SH-SY5Y (cell line): Measurements from ENCODE around the gene TARBP1.

Experiments used
- GATA2 ChIP-seq: IDR thresholded peaks from 2 replicates; pipeline ENCODE4 v1.6.1; 2011; ENCODE audit warnings: mild to moderate bottlenecking, low read depth, low read length
- GATA3 ChIP-seq: IDR thresholded peaks from 2 replicates; pipeline ENCODE4 v1.6.1; 2011; ENCODE audit warnings: low read depth, mild to moderate bottlenecking, low read length, moderate library complexity

TARBP1 gene

GRCh38 chr1:234402939-234403338 lies 76.0 kb downstream of the TARBP1 start:
- TF ChIP-seq GATA2 (no peak), GATA3 (no peak)

GRCh38 chr1:234401658-234402057 lies 77.3 kb downstream of the TARBP1 start:
- TF ChIP-seq GATA3 (no peak), GATA2 (no peak)

- TF ChIP-seq GATA3, result no peak
- no peak for TF ChIP-seq GATA2
Observed at GRCh38 chr1:234400773-234401172, 78.2 kb downstream of the TARBP1 start.

GRCh38 chr1:234398849-234399381 lies 80.1 kb downstream of the TARBP1 start:
- TF ChIP-seq GATA3 (no peak), GATA2 (no peak)

- TF ChIP-seq GATA3 (no peak), GATA2 (no peak)
Observed at GRCh38 chr1:234397732-234398131, 81.2 kb downstream of the TARBP1 start.

GRCh38 chr1:234396871-234397270 lies 82.1 kb downstream of the TARBP1 start:
- TF ChIP-seq GATA3, result no peak
- TF ChIP-seq GATA2, result no peak

GRCh38 chr1:234396092-234396491 lies 82.9 kb downstream of the TARBP1 start:
- no peak for TF ChIP-seq GATA3
- no peak for TF ChIP-seq GATA2

- TF ChIP-seq GATA3, result no peak
- no peak for TF ChIP-seq GATA2
Observed at GRCh38 chr1:234395297-234395696, 83.7 kb downstream of the TARBP1 start.

- TF ChIP-seq GATA2 (no peak), GATA3 (no peak)
Observed at GRCh38 chr1:234393190-234393589, 85.8 kb downstream of the TARBP1 start.

- TF ChIP-seq GATA3 (no peak), GATA2 (no peak)
Observed at GRCh38 chr1:234388094-234388493, 90.9 kb downstream of the TARBP1 start.

- TF ChIP-seq GATA3 (no peak), GATA2 (no peak)
Observed at GRCh38 chr1:234386122-234386521, 92.9 kb downstream of the TARBP1 start.

- TF ChIP-seq GATA3 (no peak), GATA2 (no peak)
Observed at GRCh38 chr1:234381699-234382555, 97.1 kb downstream of the TARBP1 start.

- no peak for TF ChIP-seq GATA3
- TF ChIP-seq GATA2, result no peak
Observed at GRCh38 chr1:234375672-234376071, 103.3 kb downstream of the TARBP1 start.

- no peak for TF ChIP-seq GATA2
- TF ChIP-seq GATA3, result no peak
Observed at GRCh38 chr1:234373959-234374254, 105.1 kb downstream of the TARBP1 start.
